ENCODE data around the gene EEFSEC.

EEFSEC gene

GRCh38 chr3:128320551-128321340, 167.5 kb downstream of the EEFSEC start:
- no peak for DNase-seq

- DNase-seq: no peak
Measured at GRCh38 chr3:128321418-128321817, 168.1 kb downstream of the EEFSEC start.

GRCh38 chr3:128322030-128323022, 169.0 kb downstream of the EEFSEC start:
- peak; percentile 26 for DNase-seq

GRCh38 chr3:128323206-128324081, 170.2 kb downstream of the EEFSEC start:
- DNase-seq: no peak

- DNase-seq: no peak
Measured at GRCh38 chr3:128324911-128325592, 171.8 kb downstream of the EEFSEC start.

- no peak for DNase-seq
Measured at GRCh38 chr3:128326051-128326823, 173.0 kb downstream of the EEFSEC start.

- DNase-seq: no peak
Measured at GRCh38 chr3:128327606-128328031, 174.3 kb downstream of the EEFSEC start.

- DNase-seq: no peak
Measured at GRCh38 chr3:128328546-128329458, 175.5 kb downstream of the EEFSEC start.

- no peak for DNase-seq
Measured at GRCh38 chr3:128329491-128330213, 176.4 kb downstream of the EEFSEC start.

- no peak for DNase-seq
Measured at GRCh38 chr3:128330214-128330842, 177.0 kb downstream of the EEFSEC start.

- DNase-seq: no peak
Measured at GRCh38 chr3:128334086-128334645, 180.9 kb downstream of the EEFSEC start.

- no peak for DNase-seq
Measured at GRCh38 chr3:128334766-128335165, 181.5 kb downstream of the EEFSEC start.

- no peak for DNase-seq
Measured at GRCh38 chr3:128335621-128336296, 182.5 kb downstream of the EEFSEC start.

GRCh38 chr3:128336337-128337156, 183.3 kb downstream of the EEFSEC start:
- no peak for DNase-seq

- no peak for DNase-seq
Measured at GRCh38 chr3:128337305-128337704, 184.0 kb downstream of the EEFSEC start.

- no peak for DNase-seq
Measured at GRCh38 chr3:128338536-128339330, 185.5 kb downstream of the EEFSEC start.

All from fibroblast of skin of right biceps (primary cell).